GM12878 (cell line): Measurements from ENCODE around the gene AGBL1. TPM values are rescaled to one million over a fixed set of nuclear protein-coding genes. Genes with fewer than 3 reads are reported as not detected.
"Not testable (repeated sequence)": the region's sequence is repeated elsewhere in the genome, so short reads cannot be mapped to it uniquely, and the experiment has no call there.

ENCODE experiments used
- ATAC-seq: fragments of 200-7000 bp; cut with Tn5 transposase; 3 replicates; pipeline ENCODE4 v1.9.1; 2020; ENCODE audit warnings: mild to moderate bottlenecking, moderate library complexity
- BruUV-seq: library from RNA; stranded (reverse); fragments of 400-500 nt; replicated peaks from 2 replicates; lab custom pipeline; 2021; lab: Mats Ljungman, UMichigan
- CTCF ChIA-PET: fragments of 300-600 bp; sonication (Branson Sonifier 250); formaldehyde crosslinking; extraction: SDS; loops from one replicate; lab custom pipeline; 2021; ENCODE audit warnings: inconsistent platforms; lab: Yijun Ruan, JAX
- POLR2A ChIA-PET: fragments of 350-600 bp; formaldehyde crosslinking; extraction: SDS; loops from one replicate; lab custom pipeline; 2021; ENCODE audit warnings: inconsistent platforms; lab: Charles Lee
- RAD21 ChIA-PET: fragments of 300-600 bp; sonication (Branson Sonifier 250); formaldehyde crosslinking; loops from one replicate; lab custom pipeline; 2023; ENCODE audit warnings: antibody characterized with exemption; ENCODE audit not compliant: unreplicated experiment; lab: Charles Lee
- SMC1A ChIA-PET: fragments of 300-600 bp; sonication (Branson Sonifier 250); formaldehyde crosslinking; loops from one replicate; lab custom pipeline; 2023; ENCODE audit not compliant: unreplicated experiment, uncharacterized antibody; lab: Charles Lee
- DNase-seq: peaks from one replicate; pipeline ENCODE4 v3.0.0-alpha.2; 2011; ENCODE audit warnings: low read depth, low spot score
- FAIRE-seq: peaks from 3 replicates; lab custom pipeline; 2011; peaks lifted over from hg19 to GRCh38; lab: Jason Lieb, UNC
- H2AFZ ChIP-seq: 2 replicates; pipeline ENCODE4 v1.6.0; 2011; ENCODE audit warnings: low read depth, low read length, control low read depth; ENCODE audit not compliant: control insufficient read depth
- H3K27ac ChIP-seq: 2 replicates; pipeline ENCODE4 v1.5.1; 2011; ENCODE audit warnings: control low read depth; ENCODE audit not compliant: control insufficient read depth, insufficient read depth
- H3K27me3 ChIP-seq, 2 experiments: replicated peaks in 1 of 2; 2 replicates each; pipeline versions ENCODE4 v1.6.0 to v1.6.1; 2011; ENCODE audit warnings: low read length in 1 of 2; ENCODE audit not compliant: control insufficient read depth in 2 of 2, insufficient read depth in 2 of 2
- H3K36me3 ChIP-seq, 2 experiments: 2 replicates each; pipeline ENCODE4 v1.5.1; 2011; ENCODE audit warnings: low read length in 1 of 2; ENCODE audit not compliant: control insufficient read depth in 2 of 2, insufficient read depth in 2 of 2
- H3K4me1 ChIP-seq: 2 replicates; pipeline ENCODE4 v1.6.1; 2011; ENCODE audit warnings: mild to moderate bottlenecking, low read length, moderate library complexity, mixed read lengths; ENCODE audit not compliant: control insufficient read depth, insufficient read depth
- H3K4me2 ChIP-seq: 2 replicates; pipeline ENCODE4 v1.6.0; 2011; ENCODE audit warnings: control low read depth; ENCODE audit not compliant: control insufficient read depth, insufficient read depth
- H3K4me3 ChIP-seq: fragments of 200-600 bp; sonication (generic); 2 replicates; pipeline ENCODE4 v1.5.1; 2016
- H3K79me2 ChIP-seq: 2 replicates; pipeline ENCODE4 v1.6.0; 2011; ENCODE audit warnings: low read length; ENCODE audit not compliant: control insufficient read depth, insufficient read depth
- H3K9ac ChIP-seq: 2 replicates; pipeline ENCODE4 v1.8.0; 2011; ENCODE audit warnings: low read length, control low read depth, mixed read lengths; ENCODE audit not compliant: control insufficient read depth, insufficient read depth
- H3K9me3 ChIP-seq: replicated peaks from 3 replicates; pipeline ENCODE4 v1.5.1; 2011; ENCODE audit warnings: mild to moderate bottlenecking, low read length; ENCODE audit not compliant: control insufficient read depth, insufficient read depth
- H4K20me1 ChIP-seq: 2 replicates; pipeline ENCODE4 v1.6.0; 2011; ENCODE audit not compliant: control insufficient read depth, insufficient read depth
- POLR2A ChIP-seq: IDR thresholded peaks from 2 replicates; pipeline ENCODE4 v1.6.1; 2011; ENCODE audit warnings: low read depth, mild to moderate bottlenecking, low read length
- SRF ChIP-seq, 2 experiments: IDR thresholded peaks; 2 replicates each; pipeline ENCODE4 v1.6.1; 2011; ENCODE audit warnings: low read depth in 2 of 2, low read length in 2 of 2, mild to moderate bottlenecking in 1 of 2, moderate library complexity in 1 of 2
- ZNF207 ChIP-seq: fragments of 450-650 bp; IDR thresholded peaks from 2 replicates; pipeline ENCODE4 v1.6.1; 2014; ENCODE audit warnings: antibody characterized with exemption, mild to moderate bottlenecking, borderline replicate concordance
- WGBS: methylation state at CpG from one replicate; pipeline ENCODE4 v1.1.6; 2016; ENCODE audit warnings: low lambda C conversion rate; ENCODE audit not compliant: insufficient replicate concordance, insufficient coverage; ENCODE audit errors: missing lambda C conversion rate; 5-methylcytosine and 5-hydroxymethylcytosine counted together
- in situ Hi-C: fragments of 300-500 bp; cut with MboI; formaldehyde crosslinking; loops from 9 replicates; pipeline ENCODE4 v1.14.3; 2018; ENCODE audit warnings: mixed read lengths
- intact Hi-C: fragments of 100-400 bp; cut with micrococcal nuclease; formaldehyde crosslinking; loops from one replicate; pipeline ENCODE4 v1.14.2; 2022; ENCODE audit not compliant: unreplicated experiment
- polyA plus RNA-seq, 11 experiments: library from polyadenylated mRNA; depleted of rRNA in 4 of 11; unstranded in 6 of 11; stranded (reverse) in 5 of 11; fragments of >200 nt; fragmentation: Nextera tagmentation in 4 of 11; fragmentation: Illumina TruSeq in 1 of 11; extraction: Ambion mirVana in 4 of 11; extraction: Trizol in 1 of 11; gene quantifications; 1 replicate in 1 of 11; 2 replicates in 10 of 11; pipeline versions ENCODE4 v1.2.1 to v1.2.3, GENCODE V29; 2011 to 2016; ENCODE audit warnings: inconsistent platforms in 2 of 11, missing spikeins in 2 of 11, low read depth in 1 of 11
- total RNA-seq, 4 experiments: library from RNA; depleted of rRNA in 3 of 4; stranded (reverse); fragments of >200 nt in 3 of 4; fragmentation: Illumina TruSeq in 1 of 4; extraction: Trizol in 1 of 4; gene quantifications; 2 replicates each; pipeline versions ENCODE4 v1.2.1 to v1.2.3, GENCODE V29; 2013 to 2021

AGBL1 gene
- total and polyA plus RNA-seq, 10 of the 15 experiments (the other 5 are each of a cell fraction or from before 2014, with no cell fraction given): not detected

DNA sequence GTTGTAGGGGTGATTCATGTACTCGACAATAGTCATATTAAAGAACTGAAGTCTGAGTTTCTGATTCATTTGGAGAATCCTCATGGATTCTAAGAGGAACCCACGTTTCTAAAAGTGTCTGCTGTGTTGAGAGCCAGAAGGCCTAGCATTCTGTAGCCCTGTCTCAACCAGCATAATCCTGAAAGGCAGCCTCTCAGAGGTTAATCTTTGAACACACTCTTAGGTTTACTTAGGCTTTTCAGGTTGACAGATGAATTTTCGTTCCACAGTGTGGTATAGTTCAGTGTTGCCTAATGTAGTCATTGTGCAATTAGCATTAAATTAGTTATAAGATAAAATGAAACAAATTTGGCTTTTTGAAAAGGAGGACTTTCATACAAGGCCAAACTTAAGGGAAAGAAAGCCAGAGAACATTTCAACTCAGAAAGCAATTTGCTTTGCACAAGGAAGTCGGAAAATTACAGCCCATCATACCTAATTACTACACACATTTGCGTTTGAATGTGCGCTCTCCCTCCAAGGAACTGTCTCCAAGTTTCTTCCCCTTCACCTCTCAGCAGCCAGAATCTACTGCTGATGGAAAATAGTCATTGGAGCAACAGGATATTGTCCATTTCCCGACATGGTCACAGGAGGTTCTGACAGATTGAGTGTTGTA lies 42.0 kb downstream of the AGBL1 start:
- no peak overlapping the region for H3K4me2 ChIP-seq
- ATAC-seq (no peak), FAIRE-seq (no peak), DNase-seq (no peak)
- H3K9me3 ChIP-seq: no peaks in the 10 kb centered on the region
- no TSS peak for BruUV-seq
- intact Hi-C loops (no loop called here), in situ Hi-C loops (no loop called here)
- TF ChIP-seq POLR2A: no peak
- no peak for TF ChIP-seq ZNF207
- TF ChIP-seq SRF (IDR thresholded peaks at IDR 0.05; ENCODE audit: low read depth in 2 of 2, low read length in 2 of 2): no peak
- RAD21 ChIA-PET: no interaction called here
- no peak overlapping the region for H3K27ac ChIP-seq
- H3K36me3 ChIP-seq: no peaks in the 10 kb centered on the region
- SMC1A ChIA-PET: no interaction called here
- no peaks in the 10 kb centered on the region for H3K79me2 ChIP-seq
- H3K9ac ChIP-seq: no peak overlapping the region
- no peak overlapping the region for H3K4me3 ChIP-seq
- no peaks in the 10 kb centered on the region for H3K4me1 ChIP-seq
- POLR2A ChIA-PET: no interaction called here
- H3K27me3 ChIP-seq: no peaks in the 10 kb centered on the region
- WGBS: 19% methylated on average over 7 of the region's 7 CpGs
- CTCF ChIA-PET: no interaction called here
- H4K20me1 ChIP-seq: no peaks in the 10 kb centered on the region
- H2AFZ ChIP-seq: no peak overlapping the region

DNA sequence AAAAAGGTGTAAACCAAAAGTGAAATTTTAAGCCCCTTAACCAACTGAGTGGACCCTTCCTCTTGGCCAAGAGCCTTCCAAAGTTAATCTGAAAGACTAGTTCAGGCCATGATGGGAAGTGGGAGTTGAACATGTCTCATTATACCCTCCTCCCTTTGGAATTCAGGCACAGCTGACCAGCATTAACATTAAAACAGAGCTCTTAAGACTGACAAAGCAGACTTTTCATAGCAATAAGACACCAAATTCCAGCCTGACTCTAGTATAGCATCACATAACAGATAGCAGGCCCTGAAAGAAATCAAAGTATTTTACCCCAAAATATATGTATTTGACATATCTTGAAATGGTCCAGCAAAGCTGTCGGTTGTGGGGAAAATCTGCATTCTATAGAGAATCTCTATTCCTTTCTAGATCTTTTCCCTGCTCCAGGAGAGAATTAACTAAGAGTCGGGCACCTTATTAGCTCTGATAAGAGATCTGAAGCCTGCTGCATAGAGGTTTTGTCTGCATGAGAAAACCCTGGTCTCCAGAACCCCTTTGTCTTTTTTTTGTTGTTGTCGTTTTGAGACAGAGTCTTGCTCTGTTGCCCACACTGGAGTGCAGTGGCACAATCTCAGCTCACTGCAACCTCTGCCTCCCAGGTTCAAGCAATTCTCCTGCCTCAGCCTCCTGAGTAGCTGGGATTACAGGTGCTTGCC lies 43.2 kb downstream of the AGBL1 start:
- not testable (repeated sequence) for ATAC-seq, FAIRE-seq

More for the DNA sequence above, 43.2 kb downstream of the AGBL1 start:
- H3K27me3 ChIP-seq, H3K27ac ChIP-seq, BruUV-seq, POLR2A ChIA-PET, in situ Hi-C loops, RAD21 ChIA-PET, H3K4me3 ChIP-seq, H3K79me2 ChIP-seq, H2AFZ ChIP-seq, H4K20me1 ChIP-seq, H3K9ac ChIP-seq, intact Hi-C loops, H3K4me1 ChIP-seq, H3K9me3 ChIP-seq, H3K4me2 ChIP-seq, H3K36me3 ChIP-seq, CTCF ChIA-PET, DNase-seq: not testable (repeated sequence)
- SMC1A ChIA-PET: interaction anchor here (0.6 kb wide), 1 partner anchor 36 kb away, joined by 6 read pairs; no protein-coding TSS in a partner anchor
- 7% methylated on average over 3 of the region's 3 CpGs for WGBS
